HepG2 (cell line): ENCODE data around the gene FMNL1. TPM values are rescaled to one million over a fixed set of nuclear protein-coding genes. Genes with fewer than 3 reads are reported as not detected.
A peak's percentile ranks its signal among the peaks of the same experiment; 100 is the strongest.

Experiments
- AKAP8 ChIP-seq: sonication (generic); formaldehyde crosslinking; IDR thresholded peaks from 2 replicates; pipeline ENCODE4 v1.5.1; 2020; ENCODE audit warnings: mild to moderate bottlenecking, missing genetic modification reagents
- ARID5B ChIP-seq: IDR thresholded peaks from 2 replicates; pipeline ENCODE4 v1.4.0; 2020; ENCODE audit warnings: mild to moderate bottlenecking, missing genetic modification reagents
- CC2D1A ChIP-seq: sonication (generic); formaldehyde crosslinking; IDR thresholded peaks from 2 replicates; pipeline ENCODE4 v1.8.1; 2023; ENCODE audit warnings: mild to moderate bottlenecking, missing genetic modification reagents
- FOSL1 ChIP-seq: sonication (generic); formaldehyde crosslinking; IDR thresholded peaks from 2 replicates; pipeline ENCODE4 v1.9.0; 2021; ENCODE audit warnings: missing genetic modification reagents, borderline replicate concordance
- KLF13 ChIP-seq: sonication (generic); formaldehyde crosslinking; IDR thresholded peaks from 2 replicates; pipeline ENCODE4 v1.4.0; 2020; ENCODE audit warnings: mild to moderate bottlenecking, missing genetic modification reagents
- MTA1 ChIP-seq: sonication (generic); formaldehyde crosslinking; IDR thresholded peaks from 2 replicates; pipeline ENCODE4 v1.4.0; 2020; ENCODE audit warnings: missing genetic modification reagents, mild to moderate bottlenecking, borderline replicate concordance
- RARA ChIP-seq: IDR thresholded peaks from 2 replicates; pipeline ENCODE4 v1.6.1; 2016; ENCODE audit warnings: missing genetic modification reagents, missing compliant biosample characterization
- SMARCC2 ChIP-seq: fragments of 450-650 bp; IDR thresholded peaks from 2 replicates; pipeline ENCODE4 v1.6.1; 2017; ENCODE audit warnings: antibody characterized with exemption, mild to moderate bottlenecking
- SUZ12 ChIP-seq: fragments of 150-350 bp; IDR thresholded peaks from 2 replicates; pipeline ENCODE4 v1.6.1; 2014; ENCODE audit warnings: low read depth, low read length
- TBX3 ChIP-seq: fragments of 450-650 bp; IDR thresholded peaks from 2 replicates; pipeline ENCODE4 v1.6.1; 2017; ENCODE audit warnings: antibody characterized with exemption, mild to moderate bottlenecking, inconsistent platforms, borderline replicate concordance
- THAP7 ChIP-seq: sonication (generic); formaldehyde crosslinking; IDR thresholded peaks from 2 replicates; pipeline ENCODE4 v1.8.1; 2023; ENCODE audit warnings: mild to moderate bottlenecking, missing genetic modification reagents
- ZNF292 ChIP-seq: sonication (generic); formaldehyde crosslinking; IDR thresholded peaks from 2 replicates; pipeline ENCODE4 v1.8.1; 2022; ENCODE audit warnings: mild to moderate bottlenecking, low read depth, missing genetic modification reagents, borderline replicate concordance
- ZNF530 ChIP-seq: sonication (generic); formaldehyde crosslinking; IDR thresholded peaks from 2 replicates; pipeline ENCODE4 v1.5.0; 2020; ENCODE audit warnings: low read depth, mild to moderate bottlenecking, missing genetic modification reagents
- ZNF564 ChIP-seq: sonication (generic); formaldehyde crosslinking; IDR thresholded peaks from 2 replicates; pipeline ENCODE4 v1.8.1; 2023; ENCODE audit warnings: mild to moderate bottlenecking, missing genetic modification reagents
- ZNF790 ChIP-seq: sonication (generic); formaldehyde crosslinking; IDR thresholded peaks from 2 replicates; pipeline ENCODE4 v1.8.0; 2022; ENCODE audit warnings: missing genetic modification reagents, mild to moderate bottlenecking, borderline replicate concordance
- ZNF841 ChIP-seq: sonication (generic); formaldehyde crosslinking; IDR thresholded peaks from 2 replicates; pipeline ENCODE4 v1.8.1; 2023; ENCODE audit warnings: missing genetic modification reagents, borderline replicate concordance
- polyA plus RNA-seq, 8 experiments: library from polyadenylated mRNA; depleted of rRNA in 3 of 8; stranded (reverse) in 7 of 8; unstranded in 1 of 8; fragments of >200 nt; fragmentation: Illumina TruSeq in 4 of 8; extraction: Trizol in 4 of 8; gene quantifications; 2 replicates each; pipeline versions ENCODE4 v1.2.1 to v1.2.3, GENCODE V29; 2011 to 2016; ENCODE audit warnings: low read depth in 4 of 8, missing spikeins in 1 of 8, mixed read lengths in 1 of 8; ENCODE audit not compliant: insufficient read depth in 1 of 8
- total RNA-seq, 5 experiments: library from RNA; depleted of rRNA; stranded (reverse); fragments of >200 nt; fragmentation: Illumina TruSeq; extraction: Trizol; gene quantifications; 2 replicates each; pipeline ENCODE4 v1.2.3, GENCODE V29; 2016; ENCODE audit warnings: low read depth in 1 of 5
- TF ChIP-seq, protein P1 (sequence below): sonication (generic); formaldehyde crosslinking; IDR thresholded peaks from 2 replicates; pipeline ENCODE4 v1.4.0; 2020; ENCODE audit warnings: missing genetic modification reagents

FMNL1 gene
- total and polyA plus RNA-seq, 2 of the 13 experiments (the other 11 are each of a cell fraction or from before 2014, with no cell fraction given), result 0.53 to 0.70 TPM

- TF ChIP-seq ZNF841 (CRISPR knock-in tag) (no peak), TBX3 (no peak), SMARCC2 (no peak), CC2D1A (no peak), THAP7 (CRISPR knock-in tag) (0 out of 2 replicates have a peak, but pooled peaks have one; percentile 56), ZNF530 (CRISPR knock-in tag) (no peak), ZNF564 (CRISPR knock-in tag) (0 out of 2 replicates have a peak, but pooled peaks have one; percentile 26), ZNF292 (CRISPR knock-in tag) (peak; percentile 60; the same call in 1 of the 2 replicates), FOSL1 (CRISPR knock-in tag) (no peak), ZNF790 (CRISPR knock-in tag) (no peak), AKAP8 (no peak), MTA1 (CRISPR knock-in tag) (peak; percentile 42; the same call in 1 of the 2 replicates), SUZ12 (no peak), ARID5B (CRISPR knock-in tag) (no peak; the same call in 1 of the 2 replicates), RARA (CRISPR knock-in tag) (0 out of 2 replicates have a peak, but pooled peaks have one; percentile 7), KLF13 (CRISPR knock-in tag) (no peak)
- TF ChIP-seq, protein P1, sequence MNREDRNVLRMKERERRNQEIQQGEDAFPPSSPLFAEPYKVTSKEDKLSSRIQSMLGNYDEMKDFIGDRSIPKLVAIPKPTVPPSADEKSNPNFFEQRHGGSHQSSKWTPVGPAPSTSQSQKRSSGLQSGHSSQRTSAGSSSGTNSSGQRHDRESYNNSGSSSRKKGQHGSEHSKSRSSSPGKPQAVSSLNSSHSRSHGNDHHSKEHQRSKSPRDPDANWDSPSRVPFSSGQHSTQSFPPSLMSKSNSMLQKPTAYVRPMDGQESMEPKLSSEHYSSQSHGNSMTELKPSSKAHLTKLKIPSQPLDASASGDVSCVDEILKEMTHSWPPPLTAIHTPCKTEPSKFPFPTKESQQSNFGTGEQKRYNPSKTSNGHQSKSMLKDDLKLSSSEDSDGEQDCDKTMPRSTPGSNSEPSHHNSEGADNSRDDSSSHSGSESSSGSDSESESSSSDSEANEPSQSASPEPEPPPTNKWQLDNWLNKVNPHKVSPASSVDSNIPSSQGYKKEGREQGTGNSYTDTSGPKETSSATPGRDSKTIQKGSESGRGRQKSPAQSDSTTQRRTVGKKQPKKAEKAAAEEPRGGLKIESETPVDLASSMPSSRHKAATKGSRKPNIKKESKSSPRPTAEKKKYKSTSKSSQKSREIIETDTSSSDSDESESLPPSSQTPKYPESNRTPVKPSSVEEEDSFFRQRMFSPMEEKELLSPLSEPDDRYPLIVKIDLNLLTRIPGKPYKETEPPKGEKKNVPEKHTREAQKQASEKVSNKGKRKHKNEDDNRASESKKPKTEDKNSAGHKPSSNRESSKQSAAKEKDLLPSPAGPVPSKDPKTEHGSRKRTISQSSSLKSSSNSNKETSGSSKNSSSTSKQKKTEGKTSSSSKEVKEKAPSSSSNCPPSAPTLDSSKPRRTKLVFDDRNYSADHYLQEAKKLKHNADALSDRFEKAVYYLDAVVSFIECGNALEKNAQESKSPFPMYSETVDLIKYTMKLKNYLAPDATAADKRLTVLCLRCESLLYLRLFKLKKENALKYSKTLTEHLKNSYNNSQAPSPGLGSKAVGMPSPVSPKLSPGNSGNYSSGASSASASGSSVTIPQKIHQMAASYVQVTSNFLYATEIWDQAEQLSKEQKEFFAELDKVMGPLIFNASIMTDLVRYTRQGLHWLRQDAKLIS (CRISPR knock-in tag), result no peak
These were observed 9.2 kb downstream of the FMNL1 start (continued) for GRCh38 chr17:45230787-45231480.
